ENCODE results near the gene RAB11B.
"Not testable (repeated sequence)": the region's sequence is repeated elsewhere in the genome, so short reads cannot be mapped to it uniquely, and the experiment has no call there.

Gene RAB11B

DNA sequence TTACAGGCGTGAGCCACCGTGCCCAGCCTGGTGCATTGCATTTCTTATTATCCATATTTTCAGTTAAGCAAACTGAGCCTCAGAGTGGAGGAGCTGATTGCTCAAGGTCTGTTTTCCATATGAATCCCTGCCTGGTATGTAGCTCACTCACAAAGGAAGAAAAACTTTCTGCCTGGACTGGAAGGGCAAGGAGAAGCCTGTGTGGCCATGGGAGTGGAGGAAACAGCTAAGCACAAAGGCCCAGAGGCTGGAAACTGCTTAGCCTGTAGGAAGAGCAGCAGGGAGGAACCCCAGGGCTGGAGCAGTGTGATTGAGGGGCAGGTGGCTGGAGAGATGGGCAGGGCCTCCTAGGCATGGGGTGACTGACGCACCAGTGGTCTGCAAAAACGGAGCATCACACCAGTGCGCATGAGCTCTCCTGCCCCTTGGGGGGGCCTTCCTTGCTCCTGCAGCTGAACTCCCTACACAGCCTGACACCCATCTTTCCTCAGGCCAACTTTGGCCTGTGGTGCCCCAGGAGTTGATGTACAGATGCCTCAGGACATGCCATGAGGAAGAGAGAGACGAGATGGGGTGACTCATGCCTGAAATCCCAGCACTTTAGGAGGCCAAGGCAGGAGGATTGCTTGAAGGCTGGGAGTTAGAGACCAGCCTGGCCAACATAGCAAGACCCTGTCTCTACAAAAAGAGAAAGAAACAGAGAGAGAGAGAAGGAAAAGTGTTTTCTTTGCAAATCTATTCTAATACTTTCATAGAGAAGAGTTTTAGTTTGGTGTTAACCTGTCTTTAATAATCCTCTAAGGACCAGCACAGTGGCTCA lies 51.8 kb downstream of the RAB11B start:
- peak; percentile 61 for DNase-seq

DNA sequence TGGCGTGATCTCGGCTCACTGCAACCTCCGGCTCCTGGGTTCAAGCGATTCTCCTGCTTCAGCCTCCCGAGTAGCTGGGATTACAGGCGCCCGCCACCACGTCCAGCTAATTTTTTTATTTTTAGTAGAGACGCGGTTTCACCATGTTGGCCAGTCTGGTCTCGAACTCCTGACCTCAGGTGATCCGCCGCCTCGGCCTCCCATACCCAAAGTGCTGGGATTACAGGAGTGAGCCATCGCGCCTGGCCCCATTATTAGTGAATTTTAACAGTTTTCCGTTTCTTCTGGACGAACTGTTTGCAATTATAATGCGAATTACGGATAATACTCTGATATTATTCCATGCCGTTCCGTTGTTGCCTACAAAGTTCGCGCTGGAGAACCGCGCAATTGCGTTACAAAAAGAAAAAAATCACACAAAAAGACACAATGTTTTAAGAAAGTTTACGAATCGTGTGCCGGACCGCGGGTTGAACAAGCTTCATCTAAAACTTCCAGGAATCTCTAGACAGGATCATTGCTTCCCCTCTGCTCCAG lies 54.0 kb downstream of the RAB11B start:
- not testable (repeated sequence) for DNase-seq

DNA sequence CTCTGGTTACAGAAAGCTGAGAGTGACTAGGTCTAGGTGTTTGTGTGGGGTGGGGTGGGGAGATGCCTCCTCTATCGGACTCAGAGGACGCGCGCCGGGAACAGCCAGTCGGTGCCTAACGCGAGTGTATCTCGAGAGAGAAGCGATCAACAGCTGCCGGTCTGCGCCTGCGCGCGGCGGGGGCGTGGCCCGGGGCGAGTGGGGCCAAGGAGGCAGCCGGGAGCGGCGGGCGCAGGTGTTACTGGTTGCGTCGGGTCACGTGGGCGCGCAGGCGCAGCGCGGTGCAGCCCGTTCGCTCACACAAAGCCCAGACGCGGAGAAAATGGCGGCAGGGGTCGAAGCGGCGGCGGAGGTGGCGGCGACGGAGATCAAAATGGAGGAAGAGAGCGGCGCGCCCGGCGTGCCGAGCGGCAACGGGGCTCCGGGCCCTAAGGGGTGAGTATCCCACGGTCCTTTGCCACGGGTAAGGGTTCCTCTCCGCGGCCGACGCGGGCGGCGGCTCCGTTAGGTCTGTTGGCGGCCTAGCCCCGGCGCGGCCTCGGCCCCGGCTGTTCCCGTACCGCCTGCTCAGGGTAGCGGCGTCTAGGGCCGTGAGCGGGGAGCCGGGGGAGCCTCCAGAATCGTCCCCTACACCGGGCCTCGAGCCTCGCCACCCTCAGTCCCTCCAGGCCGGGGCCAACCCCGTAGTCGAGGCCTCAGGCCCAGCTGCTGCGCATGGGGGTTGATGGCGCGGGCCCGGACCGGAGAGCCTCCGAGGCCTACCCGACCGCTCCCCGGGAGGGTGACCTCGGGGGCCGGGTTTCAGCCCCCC lies 54.7 kb downstream of the RAB11B start, which contains the start of gene HNRNPM:
HNRNPM (plus strand) TSS at position 299 of the 811 bp plus-strand sequence; CDS start at position 323, 24 bp downstream.
- DNase-seq = peak; percentile 100

DNA sequence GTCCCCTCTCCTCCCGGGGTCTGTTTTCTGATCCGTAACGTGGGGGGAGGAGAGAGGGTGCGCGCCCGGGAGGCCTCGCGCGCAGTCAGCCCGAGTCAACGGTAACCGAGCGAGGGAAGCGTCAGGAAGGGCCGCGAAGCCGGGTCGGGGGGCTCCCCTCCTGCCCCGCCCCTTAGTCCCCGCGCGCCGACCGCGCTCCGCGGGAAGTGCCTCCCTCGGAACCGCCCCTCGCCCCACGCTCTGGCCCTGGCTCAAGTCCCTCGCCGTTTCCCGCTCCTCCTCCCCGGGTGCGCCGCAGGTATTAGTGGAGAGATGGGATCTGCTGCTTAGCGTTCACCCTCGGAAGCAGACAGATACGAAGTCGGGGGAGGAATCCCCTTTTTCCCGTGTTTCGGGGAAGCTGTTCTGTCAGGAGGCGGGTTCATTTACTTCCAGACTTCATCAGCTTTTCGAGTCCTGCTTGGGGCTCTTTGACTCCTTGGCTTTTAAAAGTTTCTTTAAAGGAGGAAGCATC lies 55.4 kb downstream of the RAB11B start:
- no peak for DNase-seq

DNA sequence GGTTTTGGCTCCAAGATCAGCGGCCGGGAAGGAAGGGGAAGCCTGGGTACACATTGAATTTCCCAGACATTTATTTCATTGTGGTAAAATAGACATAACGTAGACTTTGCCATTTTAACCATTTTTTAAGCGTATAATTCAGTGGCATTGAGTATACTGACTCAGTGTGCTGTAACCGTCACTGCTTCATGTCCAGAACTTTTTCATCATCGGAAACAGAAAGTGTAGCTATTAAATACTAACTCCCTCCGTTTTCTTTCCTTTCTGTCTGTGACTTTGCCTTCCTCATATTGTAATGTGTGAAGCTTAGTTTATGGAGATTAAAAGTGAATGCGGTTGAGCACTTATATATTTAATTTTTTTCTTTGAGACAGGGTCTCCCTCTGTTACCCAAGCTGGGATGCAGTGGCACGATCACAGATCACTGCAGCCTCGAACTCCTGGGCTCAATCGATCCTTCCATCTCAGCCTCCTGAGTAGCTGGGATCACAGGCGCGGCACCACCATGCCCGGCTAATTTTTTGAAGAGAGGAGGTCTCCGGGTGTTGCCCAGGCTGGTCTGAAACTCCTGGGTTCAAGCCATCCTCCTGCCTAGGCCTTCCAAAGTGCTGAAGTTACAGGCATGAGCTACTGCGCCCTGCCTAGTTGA lies 56.0 kb downstream of the RAB11B start:
- DNase-seq = no peak

DNA sequence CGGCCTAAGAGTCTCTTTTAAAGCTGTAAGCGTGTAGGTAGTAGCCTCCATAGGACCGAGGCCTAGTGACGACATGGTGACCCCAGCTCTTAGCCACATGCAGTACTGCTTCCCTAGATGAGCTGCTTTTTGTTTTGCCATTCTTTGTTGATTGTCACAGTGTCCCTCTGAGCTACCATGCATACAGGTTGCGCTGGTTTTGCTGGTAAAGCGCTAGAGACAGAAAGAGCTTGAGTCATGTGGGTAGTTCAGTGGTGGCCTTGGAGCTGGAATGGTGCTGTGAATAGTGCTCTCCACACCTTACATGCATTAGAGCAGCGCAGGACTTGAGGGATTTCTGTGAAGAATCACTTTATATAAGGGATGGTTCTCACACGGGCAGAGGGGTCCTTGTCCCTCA lies 59.7 kb downstream of the RAB11B start:
- peak; percentile 75 for DNase-seq

DNA sequence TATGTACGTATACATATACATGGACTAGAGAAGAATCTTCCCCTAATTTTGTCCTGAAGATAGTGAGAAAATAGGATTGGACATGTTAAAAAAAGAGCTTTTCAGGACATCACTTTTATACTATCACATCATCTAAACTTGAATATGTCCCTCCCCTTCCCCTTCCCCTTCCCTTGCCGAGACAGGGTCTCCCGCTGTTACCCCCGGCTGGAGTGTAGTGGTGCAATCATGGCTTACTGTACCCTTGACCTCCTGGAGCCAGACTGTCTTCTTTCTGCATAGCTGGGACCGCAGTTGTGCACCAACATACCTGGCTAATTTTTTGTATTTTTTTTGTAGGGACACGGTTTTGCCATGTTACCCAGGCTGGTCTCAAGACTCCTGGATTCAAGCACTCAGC lies 61.2 kb downstream of the RAB11B start:
- no peak for DNase-seq

DNA sequence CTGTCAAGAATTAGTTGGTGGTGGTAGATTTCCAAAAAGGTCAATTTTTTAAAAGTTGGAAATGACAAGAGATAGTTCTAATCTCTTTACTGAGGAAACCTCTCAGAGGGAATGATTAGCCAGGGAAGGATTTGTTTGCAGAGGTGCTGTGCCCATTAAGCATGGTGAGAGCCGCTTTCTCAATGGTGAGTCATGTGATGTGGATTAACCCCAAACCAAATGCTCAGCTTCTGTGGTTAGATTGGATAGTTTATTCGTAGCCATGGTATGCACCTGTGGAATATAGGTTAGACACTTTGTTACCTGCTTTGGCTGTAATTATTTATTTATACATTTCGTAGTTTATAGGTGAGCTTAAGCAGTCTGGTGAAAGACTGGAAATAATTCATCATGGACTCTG lies 61.7 kb downstream of the RAB11B start:
- DNase-seq = no peak

DNA sequence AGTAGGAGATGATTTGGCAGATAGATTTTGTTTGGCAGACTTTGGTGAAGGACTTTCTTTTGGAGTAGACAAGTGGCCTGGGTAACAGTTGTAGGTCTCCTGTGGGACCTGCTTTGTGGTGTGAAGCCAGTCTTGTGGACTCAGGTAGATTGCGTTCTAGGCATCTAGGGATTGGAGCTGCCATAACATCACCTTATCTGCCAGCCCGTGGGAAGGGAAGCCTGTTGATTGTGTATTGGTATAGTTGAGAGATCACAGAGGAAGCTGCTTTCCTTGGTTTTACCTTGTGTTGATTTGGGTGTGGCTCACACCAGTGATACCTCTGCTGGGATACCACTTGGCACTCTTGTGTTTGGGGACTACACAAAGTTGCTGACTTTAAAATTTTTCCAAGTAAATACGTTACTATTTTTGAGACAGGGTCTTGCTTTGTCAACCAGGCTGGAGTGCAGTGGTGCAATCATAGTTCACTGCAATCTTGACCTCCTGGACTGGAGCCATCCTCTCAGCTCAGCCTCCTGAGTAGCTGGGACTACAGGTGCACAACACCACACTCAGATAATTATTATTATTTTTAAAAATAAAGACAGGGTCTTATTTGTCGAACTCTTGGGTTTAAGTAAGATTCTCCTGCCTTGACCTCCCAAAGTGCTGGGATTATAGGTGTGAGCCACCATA lies 62.4 kb downstream of the RAB11B start:
- DNase-seq = no peak

DNA sequence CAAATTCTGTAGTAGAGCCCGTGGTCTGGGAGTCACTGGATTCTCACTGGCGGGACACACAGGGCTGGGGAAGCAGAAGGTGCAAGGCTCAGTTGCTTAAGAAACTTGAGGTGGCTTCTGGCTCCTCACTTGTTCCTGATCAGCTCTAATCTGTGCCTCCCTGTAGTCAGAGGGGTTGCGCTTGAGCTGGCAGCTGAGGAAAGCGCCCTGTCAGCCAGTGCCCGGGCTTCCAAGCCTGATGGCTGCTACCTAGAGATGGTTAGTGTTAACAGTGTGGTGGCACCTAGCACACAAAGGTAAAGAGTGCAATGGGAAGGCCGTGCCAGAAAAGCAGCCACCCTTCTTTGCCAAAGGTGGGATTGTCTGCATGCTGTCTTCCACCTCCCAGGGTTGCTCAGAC lies 63.5 kb downstream of the RAB11B start:
- DNase-seq = no peak

All from islet precursor cell (in vitro differentiated cells).